Esophagus squamous epithelium (tissue), 4 donors: Measurements from ENCODE around the gene RNGTT.

Source experiments
- POLR2A ChIP-seq, 4 donors: fragments of 450-650 bp; IDR thresholded peaks; one replicate each; pipeline ENCODE4 v1.6.1; 2017; ENCODE audit warnings: antibody characterized with exemption in 4 of 4, mild to moderate bottlenecking in 4 of 4, moderate library complexity in 3 of 4
- TF ChIP-seq, protein P1 (sequence below), 6 experiments: fragments of 450-650 bp in 4 of 6; fragments of 200-600 bp in 2 of 6; sonication (generic) in 2 of 6; IDR thresholded peaks; one replicate each; pipeline ENCODE4 v1.5.1; 2016 to 2019; ENCODE audit warnings: antibody characterized with exemption in 6 of 6, mild to moderate bottlenecking in 4 of 6, moderate library complexity in 4 of 6

DNA sequence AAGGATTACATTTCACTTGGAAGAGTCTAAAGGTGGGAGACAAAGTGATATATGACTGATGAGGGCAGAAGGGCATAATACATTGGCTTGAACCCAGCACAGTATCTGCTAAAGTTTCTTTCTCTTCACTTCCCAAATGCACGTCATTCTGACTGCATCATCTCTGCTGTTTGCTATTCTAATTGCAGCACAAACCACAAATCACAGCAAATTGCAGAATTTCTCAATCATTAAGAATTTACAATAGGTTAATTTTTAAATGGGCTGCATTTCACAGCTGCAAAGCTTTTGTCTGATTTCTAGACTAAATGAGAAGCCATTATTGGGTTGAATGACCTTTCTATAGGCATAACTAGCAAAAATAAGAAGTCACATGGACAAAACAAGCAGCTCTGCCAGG is 337.0 kb downstream of the RNGTT start:
- TF ChIP-seq, protein P1, sequence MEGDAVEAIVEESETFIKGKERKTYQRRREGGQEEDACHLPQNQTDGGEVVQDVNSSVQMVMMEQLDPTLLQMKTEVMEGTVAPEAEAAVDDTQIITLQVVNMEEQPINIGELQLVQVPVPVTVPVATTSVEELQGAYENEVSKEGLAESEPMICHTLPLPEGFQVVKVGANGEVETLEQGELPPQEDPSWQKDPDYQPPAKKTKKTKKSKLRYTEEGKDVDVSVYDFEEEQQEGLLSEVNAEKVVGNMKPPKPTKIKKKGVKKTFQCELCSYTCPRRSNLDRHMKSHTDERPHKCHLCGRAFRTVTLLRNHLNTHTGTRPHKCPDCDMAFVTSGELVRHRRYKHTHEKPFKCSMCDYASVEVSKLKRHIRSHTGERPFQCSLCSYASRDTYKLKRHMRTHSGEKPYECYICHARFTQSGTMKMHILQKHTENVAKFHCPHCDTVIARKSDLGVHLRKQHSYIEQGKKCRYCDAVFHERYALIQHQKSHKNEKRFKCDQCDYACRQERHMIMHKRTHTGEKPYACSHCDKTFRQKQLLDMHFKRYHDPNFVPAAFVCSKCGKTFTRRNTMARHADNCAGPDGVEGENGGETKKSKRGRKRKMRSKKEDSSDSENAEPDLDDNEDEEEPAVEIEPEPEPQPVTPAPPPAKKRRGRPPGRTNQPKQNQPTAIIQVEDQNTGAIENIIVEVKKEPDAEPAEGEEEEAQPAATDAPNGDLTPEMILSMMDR (IDR thresholded peaks at IDR 0.05), result no peak
- no peak for TF ChIP-seq POLR2A (IDR thresholded peaks at IDR 0.05)
